K562 treated with DMSO at 1 percent for 4 hours (cell line): ENCODE data around the gene NCKAP5. TPM values are rescaled to one million over a fixed set of nuclear protein-coding genes. Genes with fewer than 3 reads are reported as not detected.

Source experiments
- total RNA-seq: library from RNA; unstranded; fragments of 300-600 nt; gene quantifications from 2 replicates; pipeline ENCODE4 v1.2.3, GENCODE V29; 2022; ENCODE audit not compliant: insufficient read depth

NCKAP5 gene
- not detected in 2 replicates for total RNA-seq

DNA sequence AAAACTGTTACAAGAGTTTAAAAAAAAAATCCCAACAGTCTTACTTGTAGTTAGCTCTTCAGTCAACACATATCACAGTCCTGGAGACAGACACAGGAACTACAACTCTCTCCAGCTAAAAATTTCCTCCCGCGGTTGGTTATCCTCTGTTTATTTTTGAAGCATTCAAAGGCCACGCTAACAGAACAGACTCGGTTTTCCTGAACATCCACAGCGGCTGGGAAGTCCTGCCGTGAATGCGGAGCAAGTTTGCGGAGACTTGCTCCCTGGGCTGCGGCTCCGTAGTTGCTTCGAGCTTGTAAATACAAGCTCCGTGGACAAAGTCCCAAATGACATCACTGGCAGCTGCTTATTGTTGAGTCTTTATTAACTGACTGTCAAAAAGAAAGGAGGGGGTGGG is at the start of gene NCKAP5:
Gene NCKAP5 (minus strand): TSS at position 292 of the 400 bp plus-strand sequence. CDS start 50,937 bp downstream, outside the sequence.

GRCh38 chr2:132669908-132670495 is 898.3 kb downstream of the NCKAP5 start, which contains the start of gene LYPD1:
TSS of gene LYPD1 (minus strand) at chr2:132670205. CDS start at chr2:132669932, 273 bp downstream.

